KOPT-K1 (cell line): Measurements from ENCODE around the gene FAIM.
"Not testable (repeated sequence)": the region's sequence is repeated elsewhere in the genome, so short reads cannot be mapped to it uniquely, and the experiment has no call there.

ENCODE experiments used
- H3K27ac ChIP-seq: fragments of 200-600 bp; sonication (generic); 2 replicates; pipeline ENCODE4 v1.5.1; 2016; ENCODE audit warnings: antibody characterized with exemption, mild to moderate bottlenecking, low read depth, low read length; ENCODE audit not compliant: poor library complexity, severe bottlenecking
- H3K36me3 ChIP-seq: fragments of 200-600 bp; sonication (generic); 2 replicates; pipeline ENCODE4 v1.5.1; 2017; ENCODE audit warnings: antibody characterized with exemption, mild to moderate bottlenecking, low read length, moderate library complexity; ENCODE audit not compliant: insufficient read depth
- H3K9me3 ChIP-seq: fragments of 200-600 bp; sonication (generic); 2 replicates; pipeline ENCODE4 v1.5.1; 2017; ENCODE audit warnings: antibody characterized with exemption, low read length, mild to moderate bottlenecking; ENCODE audit not compliant: insufficient read depth, poor library complexity, severe bottlenecking

Gene FAIM, protein sequence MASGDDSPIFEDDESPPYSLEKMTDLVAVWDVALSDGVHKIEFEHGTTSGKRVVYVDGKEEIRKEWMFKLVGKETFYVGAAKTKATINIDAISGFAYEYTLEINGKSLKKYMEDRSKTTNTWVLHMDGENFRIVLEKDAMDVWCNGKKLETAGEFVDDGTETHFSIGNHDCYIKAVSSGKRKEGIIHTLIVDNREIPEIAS

DNA sequence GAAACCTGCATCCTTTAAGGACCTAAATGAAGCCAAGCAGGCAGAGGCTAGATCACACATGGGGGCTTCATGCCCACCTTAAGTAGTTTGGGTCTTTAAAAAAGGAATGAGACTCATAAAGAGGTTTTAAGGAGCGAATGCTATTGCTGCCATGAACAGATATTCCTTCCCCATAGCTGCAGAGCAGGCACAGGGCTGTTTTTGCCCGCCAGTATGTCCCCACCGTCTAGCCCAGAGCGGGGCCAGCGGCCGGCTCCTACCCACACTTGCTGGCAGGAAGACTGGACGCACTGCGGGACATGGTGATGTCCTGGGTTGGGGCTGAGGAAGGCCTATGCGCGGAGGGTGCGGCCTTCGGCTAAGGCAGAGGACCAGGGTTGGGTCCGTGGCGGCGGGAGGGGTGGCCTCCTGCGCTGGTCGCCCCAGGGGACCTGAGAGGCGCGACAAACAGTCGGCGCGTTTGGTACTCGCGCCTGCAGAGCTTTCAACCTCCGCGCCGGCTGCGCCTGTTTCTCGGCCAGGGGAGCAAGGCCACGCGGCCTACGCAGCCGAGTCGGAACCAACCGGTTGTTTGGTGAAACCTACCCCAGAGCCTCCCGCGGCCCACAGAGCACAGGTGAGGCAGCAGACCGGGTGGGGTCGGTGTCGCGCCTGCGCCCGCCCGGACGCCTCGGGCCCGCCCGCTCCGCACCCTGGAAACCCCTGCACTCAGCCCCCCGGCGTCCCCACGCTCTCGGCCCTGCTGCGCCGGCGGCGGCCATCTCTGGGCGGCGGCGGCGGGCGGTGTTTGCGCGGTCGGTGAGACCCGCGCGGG lies at the start of gene FAIM:
TSS of gene FAIM (plus strand) at position 450 of the 814 bp plus-strand sequence. CDS start 10,956 bp downstream, outside the sequence.
- no peaks in the 10 kb centered on the region for H3K36me3 ChIP-seq
- peak within 1 kb of the TSS; percentile 70 for H3K27ac ChIP-seq
- H3K9me3 ChIP-seq, result no peaks in the 10 kb centered on the region

DNA sequence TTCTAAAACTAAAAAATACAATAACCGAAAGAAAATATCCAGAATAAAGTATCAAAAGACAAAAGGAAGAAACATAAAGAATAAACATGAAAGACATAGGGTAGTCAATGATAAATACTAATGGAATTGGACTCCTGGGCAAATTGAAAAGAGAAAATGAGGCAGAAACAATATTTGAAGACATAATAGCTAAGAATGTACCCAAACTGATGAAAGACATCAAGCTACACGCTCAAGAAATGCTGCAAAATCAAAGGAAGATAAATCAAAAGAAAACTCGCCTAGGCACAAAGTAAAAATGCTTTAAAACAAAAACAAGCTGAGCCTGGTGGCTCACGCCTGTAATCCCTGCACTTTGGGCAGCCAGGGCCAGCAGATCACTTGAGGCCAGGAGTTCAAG lies 49.4 kb upstream of the FAIM start:
- H3K9me3 ChIP-seq, result peaks cover 63% of the 10 kb centered on the region
- H3K27ac ChIP-seq, result no peak overlapping the region
- peaks cover 61% of the 10 kb centered on the region for H3K36me3 ChIP-seq

DNA sequence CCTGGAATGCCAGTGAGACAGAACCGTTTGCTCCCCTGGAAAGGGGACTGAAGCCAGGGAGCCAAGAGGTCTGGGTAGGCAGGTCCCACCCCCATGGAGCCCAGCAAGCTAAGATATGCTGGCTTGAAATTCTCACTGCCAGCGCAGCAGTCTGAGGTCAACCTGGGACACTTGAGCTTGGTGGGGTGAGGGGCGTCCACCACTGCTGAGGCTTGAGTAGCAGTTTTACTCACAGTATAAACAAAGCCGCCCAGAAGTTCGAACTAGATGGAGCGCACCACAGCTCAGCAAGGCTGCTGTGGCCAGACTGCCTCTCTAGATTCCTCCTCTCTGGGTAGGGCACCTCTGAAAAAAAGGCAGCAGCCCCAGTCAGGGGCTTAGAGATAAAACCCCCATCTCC lies 48.1 kb upstream of the FAIM start:
- Histone ChIP-seq H3K36me3 (peaks cover 48% of the 10 kb centered on the region), H3K27ac (no peak overlapping the region), H3K9me3 (peaks cover 53% of the 10 kb centered on the region)

DNA sequence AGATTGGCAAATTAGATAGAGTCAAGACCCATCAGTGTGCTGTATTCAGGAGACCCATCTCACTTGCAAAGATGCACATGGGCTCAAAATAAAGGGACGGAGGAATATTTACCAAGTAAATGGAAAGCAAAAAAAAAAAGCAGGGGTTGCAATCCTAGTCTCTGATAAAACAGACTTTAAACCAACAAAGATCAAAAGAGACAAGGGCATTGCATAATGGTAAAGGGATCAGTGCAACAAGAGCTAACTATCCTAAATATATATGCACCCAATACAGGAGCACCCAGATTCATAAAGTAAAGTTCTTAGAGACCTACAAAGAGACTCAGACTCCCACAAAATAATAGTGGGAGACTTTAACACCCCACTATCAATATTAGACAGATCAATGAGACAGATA lies 45.7 kb upstream of the FAIM start:
- Histone ChIP-seq H3K9me3 (peaks cover 33% of the 10 kb centered on the region), H3K36me3 (peaks cover 39% of the 10 kb centered on the region)
- not testable (repeated sequence) for H3K27ac ChIP-seq

DNA sequence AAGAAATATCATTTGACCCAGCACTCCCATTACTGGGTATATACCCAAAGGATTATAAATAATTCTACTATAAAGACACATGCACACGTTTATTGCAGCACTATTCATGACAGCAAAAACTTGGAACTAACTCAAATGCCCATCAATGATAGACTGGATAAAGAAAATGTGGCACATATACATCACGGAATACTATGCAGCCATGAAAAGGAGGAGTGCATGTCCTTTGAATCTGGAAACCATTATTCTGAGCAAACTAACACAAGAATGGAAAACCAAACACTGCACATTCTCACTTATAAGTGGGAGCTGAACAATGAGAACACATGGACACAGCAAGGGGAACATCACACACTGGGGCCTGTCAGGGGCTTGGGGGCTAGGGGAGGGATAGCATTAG lies 42.3 kb upstream of the FAIM start:
- not testable (repeated sequence) for H3K27ac ChIP-seq, H3K9me3 ChIP-seq
- peaks cover 37% of the 10 kb centered on the region for H3K36me3 ChIP-seq

DNA sequence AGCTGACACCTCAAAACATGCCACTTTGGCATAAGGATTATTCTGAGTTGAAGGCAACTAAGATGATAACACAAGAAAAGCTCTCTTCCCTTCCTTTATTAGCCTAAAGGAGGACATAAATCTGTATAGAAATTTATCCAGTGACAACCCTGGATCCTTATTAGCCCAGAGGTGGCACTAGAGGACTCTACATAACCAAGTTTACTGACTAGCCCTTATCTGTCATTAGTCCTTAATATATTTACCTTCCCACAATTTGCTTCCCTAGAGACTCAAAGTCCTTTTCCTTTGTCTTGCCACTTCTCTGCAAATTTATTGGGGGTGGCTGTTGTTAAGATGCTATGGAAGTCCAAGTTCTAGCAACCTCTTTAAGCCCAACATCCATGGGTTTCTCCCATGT lies 41.2 kb upstream of the FAIM start:
- no peaks in the 10 kb centered on the region for H3K9me3 ChIP-seq
- peaks cover 46% of the 10 kb centered on the region for H3K36me3 ChIP-seq
- no peak overlapping the region for H3K27ac ChIP-seq

DNA sequence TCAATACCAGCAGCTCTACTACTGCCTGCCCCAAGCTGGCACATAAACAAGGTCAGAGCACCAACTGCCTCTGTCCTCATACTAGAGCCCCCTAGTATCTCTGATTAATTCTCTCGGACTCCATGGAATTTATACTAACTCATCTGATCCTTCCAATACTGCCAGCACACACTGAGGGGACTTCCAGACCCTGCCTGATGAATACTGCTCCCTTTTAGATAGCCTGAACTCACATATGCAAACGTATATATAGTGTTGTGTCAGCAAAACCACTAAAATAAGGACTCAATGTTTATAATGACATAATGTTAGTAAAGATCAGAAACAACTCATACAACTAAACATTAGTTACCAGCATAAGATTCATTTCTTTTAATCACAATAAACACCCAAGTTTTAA lies 39.5 kb upstream of the FAIM start:
- H3K36me3 ChIP-seq, result peaks cover 63% of the 10 kb centered on the region
- H3K27ac ChIP-seq, result no peak overlapping the region
- H3K9me3 ChIP-seq, result peaks cover 15% of the 10 kb centered on the region

DNA sequence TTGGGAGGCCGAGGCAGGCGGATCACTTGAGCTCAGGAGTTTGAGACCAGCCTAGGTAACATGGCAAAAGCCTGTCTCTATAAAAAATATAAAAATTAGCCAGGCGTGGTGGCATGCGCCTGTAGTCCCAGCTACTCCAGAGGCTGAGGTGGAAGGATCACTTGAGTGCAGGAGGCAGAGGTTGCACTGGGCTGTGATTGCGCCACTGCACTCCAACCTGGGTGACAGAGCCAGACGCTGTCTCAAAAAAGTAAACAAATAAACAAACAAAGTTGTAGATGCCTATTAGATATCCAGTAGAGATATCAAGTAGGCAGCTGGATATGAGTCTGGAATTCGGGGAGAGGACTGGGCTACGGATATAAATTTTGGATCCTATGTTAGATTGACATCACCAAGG lies 38.9 kb upstream of the FAIM start:
- Histone ChIP-seq H3K9me3 (peaks cover 16% of the 10 kb centered on the region), H3K36me3 (peaks cover 64% of the 10 kb centered on the region)
- not testable (repeated sequence) for H3K27ac ChIP-seq

DNA sequence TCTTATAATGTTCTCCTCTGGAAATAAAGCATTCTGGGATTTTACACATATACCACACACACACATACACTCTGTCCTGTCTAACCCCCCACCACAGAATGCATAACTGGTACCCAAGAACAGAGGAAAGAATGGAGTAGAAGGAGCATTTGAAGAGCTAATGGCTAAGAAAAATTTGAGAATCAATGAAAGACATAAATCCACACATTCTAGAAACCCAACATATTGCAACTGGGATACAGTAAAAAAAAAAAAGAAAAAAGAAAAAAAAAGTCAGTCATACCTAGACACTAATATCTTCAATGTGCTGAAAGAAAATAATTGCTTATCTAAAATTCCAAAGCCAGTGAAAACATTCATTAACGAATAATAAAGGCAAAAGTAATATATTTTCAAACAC lies 35.4 kb upstream of the FAIM start:
- H3K9me3 ChIP-seq, result peaks cover 16% of the 10 kb centered on the region
- H3K27ac ChIP-seq, result no peak overlapping the region
- H3K36me3 ChIP-seq, result peaks cover 59% of the 10 kb centered on the region

DNA sequence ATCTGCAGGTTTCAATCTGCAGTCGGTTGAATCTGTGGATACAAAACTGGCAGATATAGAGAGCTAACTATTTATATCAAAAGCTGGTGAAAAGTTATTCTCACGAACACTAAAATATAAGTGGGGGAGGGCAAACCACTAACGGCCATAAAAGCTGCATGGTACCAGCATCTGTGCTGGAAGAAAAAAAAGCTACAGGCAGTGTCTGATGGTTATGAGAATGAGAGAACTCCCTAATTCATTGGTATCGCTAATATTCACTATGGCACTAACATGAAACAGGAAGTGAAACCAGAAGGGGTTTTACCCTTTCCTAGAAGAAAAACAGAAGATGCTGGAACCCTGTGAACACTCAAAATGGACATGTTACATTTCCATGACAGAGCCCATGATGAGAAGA lies 30.4 kb upstream of the FAIM start:
- peaks cover 11% of the 10 kb centered on the region; the same call in 1 of the 2 replicates for H3K36me3 ChIP-seq
- H3K9me3 ChIP-seq, result peaks cover 11% of the 10 kb centered on the region
- peak overlapping the region; percentile 92 for H3K27ac ChIP-seq

DNA sequence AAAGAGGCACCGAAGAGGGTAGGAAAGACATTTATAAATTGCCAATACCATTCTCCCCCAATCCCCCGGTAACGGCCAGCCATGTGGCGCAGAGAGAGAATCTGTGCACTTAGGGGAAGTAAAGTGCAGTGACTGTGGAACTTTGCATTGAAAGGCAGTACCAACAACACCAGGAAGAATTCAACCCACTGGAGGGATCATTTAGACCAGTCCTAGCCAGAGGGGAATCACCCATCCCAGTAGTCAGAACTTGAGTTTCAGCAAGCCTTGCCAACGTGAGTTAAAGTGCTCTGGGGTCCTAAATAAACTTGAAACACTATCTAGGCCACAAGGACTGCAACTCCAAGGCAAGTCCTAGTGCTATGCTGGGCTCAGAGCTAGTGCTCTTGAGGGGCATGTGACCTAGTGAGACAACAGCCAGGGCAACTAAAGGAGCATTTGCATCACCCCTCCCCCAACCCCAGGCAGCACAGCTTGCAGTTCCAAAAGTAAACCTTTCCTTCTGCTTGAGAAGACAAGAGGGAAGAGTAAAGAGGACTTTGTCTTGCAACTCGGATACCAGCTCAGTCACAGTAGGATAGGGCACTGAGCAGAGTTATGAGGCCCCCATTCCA lies 29.5 kb upstream of the FAIM start:
- peaks cover 1% of the 10 kb centered on the region for H3K9me3 ChIP-seq
- peak overlapping the region; percentile 92 for H3K27ac ChIP-seq
- H3K36me3 ChIP-seq, result 0 out of 2 replicates have a peak, but pooled peaks cover 2% of the 10 kb centered on the region

DNA sequence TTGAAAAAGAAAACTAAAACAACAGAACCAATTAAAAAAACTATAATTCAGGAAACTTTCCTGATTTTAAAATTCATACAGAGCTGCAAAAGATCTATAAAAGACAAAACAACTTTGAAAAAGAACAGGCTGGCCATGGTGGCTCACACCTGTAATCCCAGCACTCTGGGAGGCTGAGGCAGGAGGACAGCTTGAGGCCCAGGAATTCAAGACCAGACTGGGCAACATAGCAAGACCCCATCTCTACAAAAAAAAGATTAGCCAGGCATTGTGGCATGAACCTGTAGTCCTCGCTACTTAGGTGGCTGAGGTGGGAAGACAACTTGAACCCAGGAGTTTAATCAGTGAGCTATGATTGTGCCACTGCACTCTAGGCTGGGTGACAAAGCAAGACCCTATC lies 21.2 kb upstream of the FAIM start:
- Histone ChIP-seq H3K9me3 (no peaks in the 10 kb centered on the region), H3K36me3 (peaks cover 54% of the 10 kb centered on the region), H3K27ac (no peak overlapping the region)

DNA sequence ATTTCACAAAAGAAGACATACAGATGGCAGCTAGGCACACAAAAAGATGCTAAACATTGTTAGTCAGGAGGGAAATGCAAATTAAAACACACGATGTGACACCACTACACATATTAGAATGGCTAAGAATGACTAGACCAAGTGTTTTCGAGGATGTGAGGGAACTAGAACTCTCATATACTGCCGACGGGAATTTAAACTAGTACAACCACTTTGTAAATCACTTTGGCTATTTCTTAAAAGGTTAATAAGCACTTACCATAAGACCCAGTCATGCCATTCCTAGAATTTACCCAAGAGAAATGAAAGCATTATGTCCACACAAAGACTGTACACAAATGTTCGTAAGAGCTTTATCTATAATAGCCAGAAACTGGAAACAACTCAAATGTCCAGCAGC lies 20.1 kb upstream of the FAIM start:
- H3K27ac ChIP-seq, result no peak overlapping the region
- H3K9me3 ChIP-seq, result no peaks in the 10 kb centered on the region
- H3K36me3 ChIP-seq, result peaks cover 54% of the 10 kb centered on the region

DNA sequence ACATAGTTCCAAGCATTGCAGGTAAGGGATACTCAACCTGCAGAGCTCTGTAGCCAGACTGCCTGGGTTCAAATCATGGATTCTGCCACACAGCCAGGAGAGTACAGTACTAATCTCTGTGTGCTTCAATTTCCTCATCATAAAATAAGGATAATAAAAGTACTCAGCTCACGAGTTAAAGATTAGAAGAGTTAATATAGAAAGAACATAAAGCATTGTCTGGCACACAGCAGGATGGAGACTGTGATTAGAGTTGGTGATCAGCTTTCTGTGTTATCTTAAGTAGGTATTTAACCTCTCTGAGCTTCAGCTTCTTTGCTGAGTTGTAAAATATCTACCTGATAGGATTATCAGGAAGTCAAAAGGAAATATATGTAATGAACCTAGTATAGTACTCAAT lies 17.2 kb upstream of the FAIM start:
- H3K36me3 ChIP-seq, result peaks cover 51% of the 10 kb centered on the region
- H3K9me3 ChIP-seq, result no peaks in the 10 kb centered on the region

DNA sequence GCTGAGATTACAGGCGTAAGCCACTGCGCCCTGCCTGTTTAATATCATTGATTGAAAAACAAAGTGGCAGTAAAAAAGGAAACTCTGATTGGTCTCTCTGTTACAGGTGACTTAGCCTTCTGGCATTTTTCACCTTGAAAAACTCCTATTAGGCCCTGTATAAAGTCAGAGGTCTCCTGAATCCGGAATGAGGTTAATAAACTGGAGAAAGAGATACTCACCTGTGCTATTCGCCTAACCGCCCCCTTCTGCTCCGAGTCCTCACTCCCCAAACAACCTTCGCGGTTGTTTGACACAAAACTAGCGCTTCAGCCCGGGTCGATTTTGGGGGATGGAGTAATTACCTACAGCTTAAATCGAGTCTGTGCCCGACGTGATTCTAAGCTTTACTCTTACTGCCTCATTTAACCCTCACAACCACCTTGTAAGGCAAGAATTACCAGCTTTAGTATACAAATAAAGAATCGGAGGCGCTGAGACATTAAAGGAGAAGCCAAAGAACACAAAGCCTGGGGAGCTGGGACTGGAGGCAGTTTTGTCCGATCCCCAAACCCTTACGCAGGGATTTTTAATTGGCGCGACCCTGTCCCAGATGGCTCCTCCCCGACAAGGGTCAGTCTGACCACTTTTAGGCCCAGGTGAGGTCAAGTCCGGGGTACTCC lies 15.0 kb upstream of the FAIM start:
- peaks cover 34% of the 10 kb centered on the region for H3K36me3 ChIP-seq
- H3K27ac ChIP-seq, result peak overlapping the region; percentile 91
- peaks cover 4% of the 10 kb centered on the region for H3K9me3 ChIP-seq

More for the DNA sequence above, 17.2 kb upstream of the FAIM start:
- H3K27ac ChIP-seq, result no peak overlapping the region
